Left lung (tissue), 10 donors: Measurements from ENCODE around the gene ATP6V0A1. TPM values are rescaled to one million over a fixed set of nuclear protein-coding genes. Genes with fewer than 3 reads are reported as not detected.
"Not testable (repeated sequence)": the region's sequence is repeated elsewhere in the genome, so short reads cannot be mapped to it uniquely, and the experiment has no call there.

ENCODE experiments used
- ATAC-seq: fragments of 200-7000 bp; cut with Tn5 transposase; one replicate; pipeline ENCODE4 v1.9.1; 2020; ENCODE audit warnings: moderate library complexity
- DNase-seq, 4 donors: peaks; one replicate each; pipeline ENCODE4 v3.0.0-alpha.2; 2013 to 2020
- H3K27ac ChIP-seq, 2 donors: fragments of 200-600 bp; sonication (generic) in 1 of 2; one replicate each; pipeline versions ENCODE4 v1.5.0 to v1.8.0; 2020 to 2021
- H3K27me3 ChIP-seq, 2 donors: fragments of 200-600 bp; sonication (generic) in 1 of 2; one replicate each; pipeline versions ENCODE4 v1.5.0 to v1.8.0; 2020 to 2021
- H3K36me3 ChIP-seq, 2 donors: fragments of 200-600 bp; sonication (generic) in 1 of 2; one replicate each; pipeline versions ENCODE4 v1.5.0 to v1.8.0; 2020 to 2021
- H3K4me1 ChIP-seq, 2 donors: fragments of 200-600 bp; one replicate each; pipeline ENCODE4 v1.8.0; 2021
- H3K4me3 ChIP-seq, 2 donors: fragments of 200-600 bp; sonication (generic) in 1 of 2; one replicate each; pipeline versions ENCODE4 v1.5.0 to v1.8.0; 2020 to 2021; ENCODE audit warnings: mild to moderate bottlenecking in 1 of 2
- H3K9me3 ChIP-seq, 2 donors: fragments of 200-600 bp; sonication (generic) in 1 of 2; one replicate each; pipeline versions ENCODE4 v1.5.0 to v1.8.0; 2020 to 2021
- CTCF ChIP-seq, 2 donors: fragments of 200-600 bp; sonication (generic) in 1 of 2; IDR thresholded peaks; one replicate each; pipeline versions ENCODE4 v1.5.0 to v1.8.0; 2021; ENCODE audit warnings: antibody characterized with exemption in 2 of 2
- intact Hi-C, 2 donors: fragments of 100-400 bp; cut with DNase I; formaldehyde crosslinking; loops; one replicate each; pipeline versions ENCODE4 v1.11.2 to v1.14.2; 2022
- polyA plus RNA-seq, 6 donors: library from polyadenylated mRNA; unstranded; fragments of 120-200 nt; gene quantifications; one replicate each; pipeline ENCODE4 v1.2.1, GENCODE V29; 2013; ENCODE audit not compliant: insufficient read length in 6 of 6
- total RNA-seq, 2 donors: library from RNA; stranded (reverse); fragmentation: NEBNext Ultra II Directional; extraction: Animal tissue kit (Norgen Biotek cat#: 25700); gene quantifications; one replicate each; pipeline ENCODE4 v1.2.1, GENCODE V29; 2021
- donor health status: DM: no; HTN: yes; CAD: no.
- donor health status: DM: no; HTN: no; CAD: no.

ATP6V0A1 gene
- total and polyA plus RNA-seq, 8 donors, result 46.1 to 103 (median 57.3) TPM

GRCh38 chr17:42453439-42453838 lies 5.2 kb upstream of the ATP6V0A1 start:
- H3K27ac ChIP-seq, result peak overlapping the region in 1 of 2 donors; percentile 80
- peaks cover 13 to 59% of the 10 kb centered on the region in 2 donors for H3K4me1 ChIP-seq
- DNase-seq (no peak), ATAC-seq (no peak)
- TF ChIP-seq CTCF (IDR thresholded peaks at IDR 0.05), result no peak
- H3K4me3 ChIP-seq, result no peak overlapping the region
- no peaks in the 10 kb centered on the region for H3K9me3 ChIP-seq
- no peaks in the 10 kb centered on the region for H3K36me3 ChIP-seq
- intact Hi-C loops, result no loop called here
- H3K27me3 ChIP-seq, result no peaks in the 10 kb centered on the region

GRCh38 chr17:42454987-42455386 lies 3.7 kb upstream of the ATP6V0A1 start:
- intact Hi-C loops, ATAC-seq, H3K27me3 ChIP-seq, DNase-seq, H3K4me3 ChIP-seq, H3K36me3 ChIP-seq, H3K27ac ChIP-seq, H3K9me3 ChIP-seq: not testable (repeated sequence)
- peaks cover 13 to 65% of the 10 kb centered on the region in 2 donors for H3K4me1 ChIP-seq

- no peak for TF ChIP-seq CTCF (IDR thresholded peaks at IDR 0.05)
- intact Hi-C loops, result no loop called here
- Histone ChIP-seq H3K4me3 (peak overlapping the region in 1 of 2 donors; percentile 16), H3K27me3 (no peaks in the 10 kb centered on the region), H3K4me1 (peaks cover 17 to 77% of the 10 kb centered on the region in 2 donors), H3K36me3 (peaks cover 0 to 8% of the 10 kb centered on the region in 2 donors), H3K27ac (peak overlapping the region; percentile 93 to 96), H3K9me3 (no peaks in the 10 kb centered on the region)
- peak in 2 of 4 donors; percentile 66 to 80 for DNase-seq
- peak; percentile 15 for ATAC-seq
Measured at GRCh38 chr17:42456223-42457106, 2.2 kb upstream of the ATP6V0A1 start.

- ATAC-seq (no peak), DNase-seq (peak in 1 of 4 donors; percentile 24)
- Histone ChIP-seq H3K27ac (peak overlapping the region; percentile 93 to 96), H3K4me3 (peak overlapping the region in 1 of 2 donors; percentile 16), H3K9me3 (no peaks in the 10 kb centered on the region), H3K27me3 (no peaks in the 10 kb centered on the region), H3K36me3 (peaks cover 0 to 16% of the 10 kb centered on the region in 2 donors), H3K4me1 (peaks cover 17 to 78% of the 10 kb centered on the region in 2 donors)
- intact Hi-C loops, result no loop called here
- no peak for TF ChIP-seq CTCF (IDR thresholded peaks at IDR 0.05)
Measured at GRCh38 chr17:42457107-42457792, 1.4 kb upstream of the ATP6V0A1 start.

- peak; percentile 28 to 81 (median 58) for DNase-seq
- H3K4me3 ChIP-seq, result peak overlapping the region; percentile 51 to 83
- H3K9me3 ChIP-seq, result no peaks in the 10 kb centered on the region
- H3K27me3 ChIP-seq, result no peaks in the 10 kb centered on the region
- TF ChIP-seq CTCF (IDR thresholded peaks at IDR 0.05), result no peak
- intact Hi-C loops, result no loop called here
- peak; percentile 60 for ATAC-seq
- peak overlapping the region; percentile 93 to 96 for H3K27ac ChIP-seq
- H3K4me1 ChIP-seq, result peaks cover 17 to 62% of the 10 kb centered on the region in 2 donors
- peaks cover 0 to 37% of the 10 kb centered on the region in 2 donors for H3K36me3 ChIP-seq
Measured at GRCh38 chr17:42459256-42459800, 650 bp downstream of the ATP6V0A1 start.
